ENCODE results near the gene DSC1.

GRCh38 chr18:31189757-31190156, 27.1 kb upstream of the DSC1 start:
- TF ChIP-seq CTCF (conservative IDR thresholded peaks at IDR 0.05; ENCODE audit: low read depth, low read length) (no peak), EZH2 (IDR thresholded peaks at IDR 0.05; ENCODE audit: low read length, unreplicated experiment) (no peak)
